Measurements from ENCODE around the gene RNF141. TPM values are rescaled to one million over a fixed set of nuclear protein-coding genes. Genes with fewer than 3 reads are reported as not detected.

The RNF141 gene
- total RNA-seq, 2 experiments from 2014 or later: 17.1 to 21.0 TPM

- ChIA-PET CTCF (interaction anchor here (1.4 kb wide), 1 partner anchor 152 kb away, joined by 3 read pairs; no protein-coding TSS in a partner anchor), POLR2A (no interaction called here)
Observed at GRCh38 chr11:10502065-10502680, 38.8 kb downstream of the RNF141 start.

DNA sequence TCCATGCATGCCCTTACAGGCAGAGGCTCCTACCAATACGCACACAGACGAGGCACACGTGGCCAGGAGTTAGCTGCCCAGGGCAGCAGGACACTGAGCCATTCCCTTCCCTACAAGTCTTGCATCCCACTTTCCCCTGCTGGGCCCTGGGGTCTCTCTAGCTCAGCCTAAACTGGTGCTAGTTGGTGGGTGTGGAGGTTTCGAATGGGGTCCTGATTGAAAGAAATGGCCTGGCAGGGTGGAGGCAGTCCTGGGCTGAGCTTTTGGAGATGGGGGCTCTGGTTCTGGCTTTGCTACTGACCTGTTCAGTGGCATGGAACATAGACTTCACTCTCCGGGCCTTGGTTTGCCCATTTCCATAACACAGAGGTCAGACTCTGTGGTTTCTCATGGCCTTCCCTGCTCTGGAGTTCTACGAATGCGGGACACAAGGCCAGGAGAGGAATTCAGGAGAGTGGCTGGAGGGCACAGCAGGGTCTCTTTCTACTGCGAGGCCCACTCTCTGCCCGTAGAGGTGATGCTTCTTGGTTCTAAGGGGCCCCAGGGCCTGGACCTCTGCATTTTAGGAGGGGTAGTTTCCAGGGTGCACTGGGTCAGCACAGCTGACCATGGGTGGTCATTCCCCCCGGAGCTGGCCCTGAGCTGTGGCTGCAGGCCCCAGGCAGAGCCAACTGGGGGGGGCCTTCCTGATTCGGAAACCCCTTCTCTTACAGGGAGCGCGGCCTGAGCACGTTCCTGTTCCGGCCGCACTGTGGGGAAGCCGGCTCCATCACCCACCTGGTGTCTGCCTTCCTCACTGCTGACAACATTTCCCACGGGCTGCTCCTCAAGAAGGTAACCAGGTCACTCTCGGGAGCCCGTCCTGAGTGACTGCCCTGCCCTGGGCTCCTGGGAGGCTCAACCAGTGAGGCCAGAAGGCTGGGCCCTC is 40.0 kb downstream of the RNF141 start:
- CTCF ChIA-PET: no interaction called here
- POLR2A ChIA-PET: no interaction called here

- CTCF ChIA-PET: no interaction called here
- POLR2A ChIA-PET: no interaction called here
Observed at GRCh38 chr11:10499874-10500601, 40.9 kb downstream of the RNF141 start.

DNA sequence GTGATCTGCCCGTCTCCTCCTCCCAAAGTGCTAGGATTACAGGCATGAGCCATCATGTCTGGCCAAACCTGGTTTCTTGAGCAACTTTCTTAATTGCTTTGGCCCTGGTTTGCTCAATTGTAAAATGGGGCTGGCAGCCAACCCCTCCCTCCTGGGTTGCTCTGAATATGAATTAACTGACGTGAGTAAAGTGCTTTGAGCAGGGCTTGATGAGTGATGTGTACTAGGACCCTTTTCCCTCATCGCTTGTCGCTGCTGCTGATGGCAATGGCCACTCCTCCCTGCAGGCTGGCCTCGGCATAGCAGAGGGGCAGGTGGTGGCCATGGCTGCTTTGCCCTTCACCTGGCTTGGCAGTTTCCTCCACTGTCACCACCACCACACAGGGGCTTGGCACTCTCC is 41.5 kb downstream of the RNF141 start:
- POLR2A ChIA-PET: no interaction called here
- CTCF ChIA-PET: no interaction called here

DNA sequence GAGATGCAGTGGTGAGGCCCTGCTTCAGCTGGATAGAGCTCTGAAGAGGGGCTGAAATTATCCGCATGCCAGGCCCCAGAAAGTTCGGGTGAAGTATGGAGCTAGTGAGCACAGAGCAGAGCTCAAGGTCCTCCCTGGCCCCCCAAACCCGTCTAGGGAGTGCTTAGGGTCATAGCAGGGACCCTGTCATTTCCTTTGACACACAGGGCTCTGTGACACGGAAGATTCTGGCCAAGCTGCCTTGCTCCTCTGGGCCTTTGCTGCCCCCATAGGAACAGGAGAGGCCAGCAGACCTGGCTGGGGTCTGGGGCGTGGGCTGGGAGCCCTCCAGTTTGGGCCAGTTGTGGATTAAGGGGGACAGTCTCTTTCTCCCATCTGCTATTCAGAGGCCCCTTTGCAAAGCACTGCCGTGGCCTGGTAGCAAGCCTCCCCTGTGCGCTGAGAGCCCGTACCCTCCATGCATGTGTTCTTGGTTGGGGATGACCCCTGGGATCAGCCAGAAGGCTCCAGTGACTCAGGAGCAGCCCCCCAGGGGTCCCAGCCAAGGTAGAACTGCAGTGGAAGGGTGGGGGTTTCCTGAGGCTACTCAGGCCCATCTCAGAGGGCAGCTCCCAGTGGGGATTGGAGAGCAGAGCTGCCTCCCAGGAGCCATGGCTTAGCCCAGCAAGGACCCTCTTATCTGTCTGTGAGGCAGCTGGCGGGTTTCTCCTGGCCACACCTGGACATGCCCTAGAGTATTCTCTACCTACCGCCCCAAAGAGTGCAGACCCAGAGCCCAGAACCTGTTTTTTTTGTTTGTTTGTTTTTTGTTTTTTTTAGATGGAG is 42.3 kb downstream of the RNF141 start:
- POLR2A ChIA-PET: no interaction called here
- CTCF ChIA-PET: no interaction called here

DNA sequence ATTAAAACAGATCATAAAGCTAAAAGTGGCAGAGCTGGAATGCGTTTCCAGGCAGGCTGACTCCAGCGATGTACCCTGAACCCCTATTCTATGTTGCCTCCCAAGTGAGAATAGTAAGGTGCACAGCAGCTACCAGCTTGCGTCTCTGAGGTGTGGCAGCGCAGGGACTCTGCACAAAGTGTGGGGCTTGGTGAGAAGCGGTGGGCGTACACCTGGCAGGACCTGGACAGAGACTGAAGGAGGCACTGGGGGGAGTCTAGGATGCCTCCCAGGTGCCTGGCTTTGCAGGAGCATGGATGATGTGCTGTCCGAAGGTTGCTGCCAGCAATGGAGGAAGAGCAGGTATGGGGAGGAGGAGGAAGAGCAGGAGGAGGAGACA is 43.0 kb downstream of the RNF141 start:
- POLR2A ChIA-PET: no interaction called here
- CTCF ChIA-PET: no interaction called here

- POLR2A ChIA-PET: no interaction called here
Observed at GRCh38 chr11:10497371-10498021, 43.5 kb downstream of the RNF141 start.

GRCh38 chr11:10496296-10496936 is 44.6 kb downstream of the RNF141 start:
- ChIA-PET POLR2A (no interaction called here), CTCF (no interaction called here)

More at GRCh38 chr11:10497371-10498021, 43.5 kb downstream of the RNF141 start:
- CTCF ChIA-PET: no interaction called here

DNA sequence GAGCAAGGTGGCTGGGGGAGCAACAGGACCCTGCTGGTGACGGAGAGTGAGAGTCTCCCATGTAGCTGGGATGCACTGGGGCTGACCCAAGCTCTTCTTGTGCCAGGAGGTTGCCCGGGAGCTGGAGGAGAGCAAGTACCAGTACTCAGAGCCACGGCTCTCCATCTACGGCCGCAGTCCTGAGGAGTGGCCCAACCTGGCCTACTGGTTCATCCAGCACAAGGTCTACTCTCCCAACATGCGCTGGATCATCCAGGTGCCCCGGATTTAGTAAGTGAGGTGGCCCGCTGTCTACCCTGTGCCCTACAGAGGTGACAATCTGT is 45.6 kb downstream of the RNF141 start:
- ChIA-PET CTCF (no interaction called here), POLR2A (no interaction called here)

DNA sequence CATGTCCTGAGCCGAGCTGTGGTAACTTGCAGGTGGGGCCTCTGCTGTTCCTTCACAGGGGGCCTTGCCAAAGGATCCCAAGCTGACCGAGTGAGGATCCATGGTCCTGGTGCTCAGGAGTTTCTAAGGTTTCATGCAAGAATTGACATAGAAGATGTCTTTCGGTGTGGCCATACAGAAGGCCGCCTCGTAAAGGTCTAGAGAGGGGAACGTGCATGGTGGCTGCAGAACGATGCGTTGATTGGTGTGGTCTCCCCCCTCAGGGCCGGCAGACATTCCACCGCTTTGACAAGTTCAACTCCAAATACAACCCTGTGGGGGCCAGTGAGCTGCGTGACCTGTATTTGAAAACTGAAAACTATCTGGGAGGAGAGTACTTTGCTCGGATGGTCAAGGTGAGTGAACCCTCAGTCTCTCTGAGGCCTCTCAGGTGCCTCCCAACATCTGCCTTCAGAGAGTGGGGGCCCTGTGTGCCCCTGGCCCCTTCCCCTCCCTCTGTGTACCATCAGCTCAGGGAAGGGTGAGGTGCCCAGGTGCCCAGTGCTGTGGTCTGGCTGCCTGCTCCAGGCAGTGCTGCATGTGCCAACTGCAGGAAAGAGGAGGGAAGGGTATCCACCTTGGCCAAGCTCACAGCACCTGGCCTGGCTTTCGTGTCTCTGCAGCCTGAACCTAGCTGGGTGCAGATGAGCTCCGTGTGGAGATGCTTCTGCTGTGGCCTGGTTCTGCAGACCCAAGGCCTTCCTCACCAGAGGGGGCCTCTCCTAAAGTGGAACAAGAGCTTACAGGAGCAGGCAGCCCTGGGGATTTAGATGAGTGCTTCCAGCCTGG is 46.1 kb downstream of the RNF141 start:
- CTCF ChIA-PET: no interaction called here

DNA sequence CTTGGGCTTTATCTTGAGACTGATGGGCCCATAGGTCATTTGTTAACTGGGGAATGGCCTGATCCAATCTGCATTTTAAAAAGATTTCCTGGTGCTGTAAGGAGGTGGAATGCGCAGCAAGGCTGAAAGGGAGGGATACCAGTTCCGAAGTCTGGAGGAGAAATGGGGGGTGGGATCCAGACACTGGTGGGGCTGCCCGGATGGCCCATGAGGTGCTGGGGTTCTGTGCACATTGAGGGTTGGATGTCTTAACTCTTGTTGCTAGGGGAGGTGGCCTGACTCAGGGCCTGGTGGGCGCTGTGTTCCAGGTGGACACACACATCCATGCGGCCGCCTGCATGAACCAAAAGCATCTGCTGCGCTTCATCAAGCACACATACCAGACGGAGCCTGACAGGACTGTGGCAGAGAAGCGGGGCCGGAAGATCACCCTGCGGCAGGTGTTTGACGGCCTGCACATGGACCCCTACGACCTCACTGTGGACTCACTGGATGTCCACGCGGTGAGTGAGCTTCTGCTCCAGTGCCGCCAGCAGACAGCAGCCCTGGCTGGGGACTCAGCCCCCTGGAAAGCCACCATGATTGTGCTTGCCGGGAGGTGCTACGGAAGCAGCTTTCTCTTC is 47.8 kb downstream of the RNF141 start:
- POLR2A ChIA-PET: no interaction called here
- CTCF ChIA-PET: no interaction called here

More for the DNA sequence above, 46.1 kb downstream of the RNF141 start:
- POLR2A ChIA-PET: no interaction called here

- CTCF ChIA-PET: no interaction called here
- POLR2A ChIA-PET: no interaction called here
Observed at GRCh38 chr11:10492084-10492483, 48.9 kb downstream of the RNF141 start.

GRCh38 chr11:10490398-10491241 is 50.4 kb downstream of the RNF141 start:
- CTCF ChIA-PET: no interaction called here
- POLR2A ChIA-PET: interaction anchor here (0.5 kb wide), 1 partner anchor 246 kb away, joined by 3 read pairs; no protein-coding TSS in a partner anchor

DNA sequence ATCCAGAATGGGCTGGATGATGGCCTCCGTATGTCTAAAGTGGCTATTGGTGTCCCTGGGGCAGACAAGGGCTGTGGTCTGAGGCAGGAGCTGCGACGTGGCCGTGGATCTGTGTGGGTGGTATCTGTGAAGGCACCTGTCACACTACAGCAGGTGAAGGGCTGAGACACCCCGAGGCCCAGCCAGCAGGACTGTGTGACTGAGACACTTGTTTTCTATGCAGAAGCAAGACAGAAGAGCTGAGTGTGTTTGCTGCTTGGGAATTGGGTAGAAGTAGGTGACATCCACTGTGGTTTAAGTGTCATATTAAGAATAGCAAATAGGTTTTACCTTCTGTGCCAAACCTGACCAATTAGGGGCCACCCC is 51.0 kb downstream of the RNF141 start:
- POLR2A ChIA-PET: interaction anchor here (0.5 kb wide), 1 partner anchor 247 kb away, joined by 3 read pairs; no protein-coding TSS in a partner anchor
- CTCF ChIA-PET: no interaction called here

GRCh38 chr11:10488934-10489691 is 51.9 kb downstream of the RNF141 start:
- ChIA-PET CTCF (interaction anchor here (0.5 kb wide), 1 partner anchor 418 kb away, joined by 3 read pairs; no protein-coding TSS in a partner anchor), POLR2A (no interaction called here)
